ENCODE measurements around the gene CACNA1G. TPM values are rescaled to one million over a fixed set of nuclear protein-coding genes. Genes with fewer than 3 reads are reported as not detected.

Gene CACNA1G
- total and polyA plus RNA-seq, 2 donors (not counting 3 experiments of a cell fraction or from before 2014, with no cell fraction given): not detected

- H3K9me3 ChIP-seq (replicated peaks; ENCODE audit: control insufficient read depth, insufficient read depth, low read length): no peaks in the 10 kb centered on the region
- no peak overlapping the region for H3K4me3 ChIP-seq (replicated peaks in 1 of 3; ENCODE audit: insufficient read depth in 1 of 3, low read depth in 1 of 3, low read length in 3 of 3)
- no peak for TF ChIP-seq JUN (IDR thresholded peaks at IDR 0.05; ENCODE audit: borderline replicate concordance, insufficient read depth, insufficient read length, low read depth)
- TF ChIP-seq FOS (IDR thresholded peaks at IDR 0.05; ENCODE audit: borderline replicate concordance, insufficient read depth, low read length): no peak
- no peak for TF ChIP-seq MYC (IDR thresholded peaks at IDR 0.05; ENCODE audit: low read depth, low read length)
- no peak for TF ChIP-seq MAX (IDR thresholded peaks at IDR 0.05; ENCODE audit: insufficient read depth, insufficient read length)
- no peak for TF ChIP-seq POLR2A (IDR thresholded peaks at IDR 0.05; ENCODE audit: low read depth, low read length)
- TF ChIP-seq, protein P1, sequence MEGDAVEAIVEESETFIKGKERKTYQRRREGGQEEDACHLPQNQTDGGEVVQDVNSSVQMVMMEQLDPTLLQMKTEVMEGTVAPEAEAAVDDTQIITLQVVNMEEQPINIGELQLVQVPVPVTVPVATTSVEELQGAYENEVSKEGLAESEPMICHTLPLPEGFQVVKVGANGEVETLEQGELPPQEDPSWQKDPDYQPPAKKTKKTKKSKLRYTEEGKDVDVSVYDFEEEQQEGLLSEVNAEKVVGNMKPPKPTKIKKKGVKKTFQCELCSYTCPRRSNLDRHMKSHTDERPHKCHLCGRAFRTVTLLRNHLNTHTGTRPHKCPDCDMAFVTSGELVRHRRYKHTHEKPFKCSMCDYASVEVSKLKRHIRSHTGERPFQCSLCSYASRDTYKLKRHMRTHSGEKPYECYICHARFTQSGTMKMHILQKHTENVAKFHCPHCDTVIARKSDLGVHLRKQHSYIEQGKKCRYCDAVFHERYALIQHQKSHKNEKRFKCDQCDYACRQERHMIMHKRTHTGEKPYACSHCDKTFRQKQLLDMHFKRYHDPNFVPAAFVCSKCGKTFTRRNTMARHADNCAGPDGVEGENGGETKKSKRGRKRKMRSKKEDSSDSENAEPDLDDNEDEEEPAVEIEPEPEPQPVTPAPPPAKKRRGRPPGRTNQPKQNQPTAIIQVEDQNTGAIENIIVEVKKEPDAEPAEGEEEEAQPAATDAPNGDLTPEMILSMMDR (IDR thresholded peaks at IDR 0.05; ENCODE audit: extremely low read depth in 1 of 2, insufficient read depth in 1 of 2, low read depth in 1 of 2, low read length in 2 of 2): no peak
- no peak for TF ChIP-seq GATA2 (IDR thresholded peaks at IDR 0.05; ENCODE audit: insufficient read depth, insufficient read length, low read depth, low read length)
- no peak for TF ChIP-seq POLR2AphosphoS5 (IDR thresholded peaks at IDR 0.05; ENCODE audit: insufficient read depth, low read depth, low read length)
- TF ChIP-seq EZH2 (IDR thresholded peaks at IDR 0.05; ENCODE audit: borderline replicate concordance, low read depth, low read length, severe bottlenecking): no peak
- H3K27ac ChIP-seq (ENCODE audit: insufficient read depth, low read depth, low read length): no peak overlapping the region
- no peaks in the 10 kb centered on the region for H3K27me3 ChIP-seq (ENCODE audit: control insufficient read depth in 2 of 2, insufficient read depth in 2 of 2, low read length in 2 of 2)
- CTCF ChIA-PET: interaction anchor here (0.6 kb wide), 1 partner anchor 17 kb away, joined by 4 read pairs; no protein-coding TSS in a partner anchor
- peaks cover 31% of the 10 kb centered on the region for H3K4me1 ChIP-seq (ENCODE audit: control insufficient read depth, extremely low read depth, insufficient read depth, low read length)
- dilution Hi-C loops (cut with MboI; ENCODE audit: extremely low pct_ligation_motif_present, low sequenced_read_pairs): no loop called here
- no peak overlapping the region for H2AFZ ChIP-seq (ENCODE audit: low read depth, low read length)
- BruUV-seq (replicated peaks): no TSS peak
- no peaks in the 10 kb centered on the region for H3K79me2 ChIP-seq (ENCODE audit: control insufficient read depth, insufficient read depth, low read length)
- no peak for FAIRE-seq
- no peak overlapping the region for H3K9ac ChIP-seq (replicated peaks; ENCODE audit: extremely low read depth, insufficient read depth, low read length)
- no peak for DNase-seq (ENCODE audit: low read depth, low spot score)
- no peaks in the 10 kb centered on the region for H3K36me3 ChIP-seq (ENCODE audit: control insufficient read depth in 2 of 2, extremely low read depth in 1 of 2, insufficient read depth in 2 of 2, low read length in 2 of 2)
- POLR2A ChIA-PET: no interaction called here
- H3K9me1 ChIP-seq (replicated peaks; ENCODE audit: control insufficient read depth, extremely low read depth, insufficient read depth, low read length): no peaks in the 10 kb centered on the region
- H4K20me1 ChIP-seq (replicated peaks; ENCODE audit: control insufficient read depth, extremely low read depth, insufficient read depth, low read length): no peaks in the 10 kb centered on the region
- intact Hi-C loops (cut with micrococcal nuclease): no loop called here
- H3K4me2 ChIP-seq (ENCODE audit: insufficient read depth, low read length): no peak overlapping the region
These were observed 98.1 kb downstream of the CACNA1G start for GRCh38 chr17:50658616-50659015.

Data from endothelial cell of umbilical vein (primary cell).